Activated naive CD4-positive, alpha-beta T cell treated with anti-CD3 and anti-CD28 coated beads, Interleukin-2, amount 10 ng/mL, durations not matched to agents 7 days and 5 days (primary cell): ENCODE data around the gene SCLY.

Experiments
- CTCF ChIA-PET: fragments of 350-600 bp; sonication (Branson Sonifier 250); formaldehyde crosslinking; loops from one replicate; lab custom pipeline; 2021; ENCODE audit warnings: antibody characterized with exemption; lab: Charles Lee
- DNase-seq: peaks from one replicate; pipeline ENCODE4 v3.0.0-alpha.2; 2020
- H3K27ac Mint-ChIP-seq: one replicate; pipeline ENCODE4 v1.8.0; 2021; ENCODE audit warnings: mild to moderate bottlenecking, moderate library complexity, mixed read lengths
- H3K27me3 Mint-ChIP-seq: one replicate; pipeline ENCODE4 v1.8.0; 2021; ENCODE audit warnings: mild to moderate bottlenecking, mixed read lengths
- H3K36me3 Mint-ChIP-seq: one replicate; pipeline ENCODE4 v1.8.0; 2021; ENCODE audit warnings: mixed read lengths
- H3K4me1 Mint-ChIP-seq: one replicate; pipeline ENCODE4 v1.8.0; 2021; ENCODE audit warnings: mixed read lengths
- H3K4me3 Mint-ChIP-seq: one replicate; pipeline ENCODE4 v1.8.0; 2021; ENCODE audit warnings: mild to moderate bottlenecking, moderate library complexity, mixed read lengths
- H3K9me3 Mint-ChIP-seq: one replicate; pipeline ENCODE4 v1.8.0; 2021; ENCODE audit warnings: mixed read lengths

The SCLY gene

GRCh38 chr2:238130696-238131628 is 70.2 kb downstream of the SCLY start:
- Mint-ChIP-seq H3K27ac (no peak overlapping the region), H3K9me3 (no peaks in the 10 kb centered on the region), H3K36me3 (no peaks in the 10 kb centered on the region), H3K4me3 (no peak overlapping the region), H3K4me1 (no peaks in the 10 kb centered on the region), H3K27me3 (no peaks in the 10 kb centered on the region)
- DNase-seq = no peak
- CTCF ChIA-PET = interaction anchor here (0.8 to 1.1 kb wide), 2 partner anchors 22 to 1019 kb away, joined by 3 read pairs; no protein-coding TSS in a partner anchor

- no peaks in the 10 kb centered on the region for H3K4me1 Mint-ChIP-seq
- H3K27me3 Mint-ChIP-seq = no peaks in the 10 kb centered on the region
- H3K27ac Mint-ChIP-seq = no peak overlapping the region
- no peaks in the 10 kb centered on the region for H3K9me3 Mint-ChIP-seq
- CTCF ChIA-PET = interaction anchor here (0.8 kb wide), 1 partner anchor 1020 kb away, joined by 3 read pairs; no protein-coding TSS in a partner anchor
- no peak overlapping the region for H3K4me3 Mint-ChIP-seq
- H3K36me3 Mint-ChIP-seq = no peaks in the 10 kb centered on the region
- no peak for DNase-seq
These were observed 71.1 kb downstream of the SCLY start for GRCh38 chr2:238131761-238132462.

DNA sequence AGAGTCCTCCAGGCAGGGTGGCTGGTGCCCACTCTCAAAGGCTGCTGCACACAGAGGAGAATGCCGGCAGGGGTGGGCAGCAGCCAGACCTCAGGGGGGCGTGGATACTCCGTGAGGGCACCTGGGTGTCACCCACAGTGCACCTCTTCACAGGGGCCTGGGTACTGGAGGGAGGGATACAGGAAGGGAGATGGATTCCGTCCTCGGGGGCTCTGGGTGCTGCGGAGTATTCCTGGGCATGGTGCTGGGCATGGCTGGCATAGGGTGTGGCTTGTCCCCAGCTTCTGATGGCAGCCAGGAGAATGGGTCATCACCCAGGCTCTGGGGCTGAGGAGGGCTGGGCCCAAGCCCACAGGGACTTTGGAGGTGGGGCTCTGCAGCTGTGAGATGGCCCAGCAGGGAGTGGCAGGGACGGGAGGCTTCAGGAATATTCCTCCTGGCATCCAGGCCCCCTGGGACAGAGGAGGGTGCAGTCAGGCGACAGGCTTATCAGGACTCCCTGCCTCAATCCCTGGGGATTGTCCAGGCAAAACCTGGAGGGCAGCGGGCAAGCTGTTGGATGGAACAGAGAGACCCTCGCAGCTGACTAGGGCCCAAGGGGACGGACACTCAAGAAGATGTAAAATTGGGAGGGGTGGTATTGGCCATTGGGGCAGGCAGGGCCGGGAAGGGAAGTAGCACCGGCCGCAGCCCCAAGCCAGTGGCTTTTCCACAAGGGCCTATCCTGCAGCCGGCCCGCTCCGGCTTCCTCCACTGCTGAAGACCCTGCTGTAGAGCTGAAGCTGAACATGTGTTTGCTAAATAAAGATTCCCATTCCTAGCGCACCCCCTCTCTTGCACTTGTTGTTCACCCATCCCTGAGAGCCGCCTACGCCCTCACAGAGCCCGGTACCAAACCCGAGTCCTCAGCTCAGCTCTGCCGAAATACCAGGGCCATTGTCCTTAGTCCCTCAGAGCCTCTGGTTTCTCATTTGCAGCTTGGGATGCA is 72.0 kb downstream of the SCLY start:
- DNase-seq = no peak
- no peaks in the 10 kb centered on the region for H3K9me3 Mint-ChIP-seq
- H3K36me3 Mint-ChIP-seq = no peaks in the 10 kb centered on the region
- no peak overlapping the region for H3K27ac Mint-ChIP-seq
- no peaks in the 10 kb centered on the region for H3K4me1 Mint-ChIP-seq
- H3K27me3 Mint-ChIP-seq = no peaks in the 10 kb centered on the region
- CTCF ChIA-PET = interaction anchor here (2.8 kb wide), 1 partner anchor 165 kb away, joined by 8 read pairs; no protein-coding TSS in a partner anchor
- no peak overlapping the region for H3K4me3 Mint-ChIP-seq

- CTCF ChIA-PET = interaction anchor here (2.8 kb wide), 1 partner anchor 166 kb away, joined by 8 read pairs; no protein-coding TSS in a partner anchor
- no peak overlapping the region for H3K27ac Mint-ChIP-seq
- H3K36me3 Mint-ChIP-seq = no peaks in the 10 kb centered on the region
- no peaks in the 10 kb centered on the region for H3K9me3 Mint-ChIP-seq
- no peaks in the 10 kb centered on the region for H3K4me1 Mint-ChIP-seq
- DNase-seq = no peak
- no peak overlapping the region for H3K4me3 Mint-ChIP-seq
- no peaks in the 10 kb centered on the region for H3K27me3 Mint-ChIP-seq
These were observed 72.9 kb downstream of the SCLY start for GRCh38 chr2:238133499-238134392.

DNA sequence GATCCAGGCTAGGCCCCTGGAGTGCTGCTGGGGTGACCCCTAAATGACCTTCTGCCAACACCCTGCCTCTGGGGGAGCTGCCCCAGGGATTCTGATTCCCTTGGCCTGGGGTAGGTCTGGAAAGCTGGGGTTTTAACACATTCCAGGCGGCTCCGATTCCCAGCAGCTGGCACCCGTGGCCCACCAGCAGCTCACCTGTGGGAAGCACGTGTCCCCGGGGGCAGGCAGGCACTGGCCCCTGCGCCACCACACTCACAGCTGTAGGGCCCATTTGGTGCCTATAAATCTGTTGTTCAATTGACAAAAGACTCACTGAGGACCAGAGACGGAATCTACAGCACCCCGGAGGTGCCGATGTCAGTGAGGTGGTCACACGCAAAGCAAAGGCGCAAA is 73.6 kb downstream of the SCLY start:
- Mint-ChIP-seq H3K27ac (no peak overlapping the region), H3K4me3 (no peak overlapping the region), H3K36me3 (no peaks in the 10 kb centered on the region), H3K4me1 (no peaks in the 10 kb centered on the region), H3K27me3 (no peaks in the 10 kb centered on the region), H3K9me3 (no peaks in the 10 kb centered on the region)
- no peak for DNase-seq
- CTCF ChIA-PET = interaction anchor here (2.8 kb wide), 1 partner anchor 166 kb away, joined by 8 read pairs; no protein-coding TSS in a partner anchor

DNA sequence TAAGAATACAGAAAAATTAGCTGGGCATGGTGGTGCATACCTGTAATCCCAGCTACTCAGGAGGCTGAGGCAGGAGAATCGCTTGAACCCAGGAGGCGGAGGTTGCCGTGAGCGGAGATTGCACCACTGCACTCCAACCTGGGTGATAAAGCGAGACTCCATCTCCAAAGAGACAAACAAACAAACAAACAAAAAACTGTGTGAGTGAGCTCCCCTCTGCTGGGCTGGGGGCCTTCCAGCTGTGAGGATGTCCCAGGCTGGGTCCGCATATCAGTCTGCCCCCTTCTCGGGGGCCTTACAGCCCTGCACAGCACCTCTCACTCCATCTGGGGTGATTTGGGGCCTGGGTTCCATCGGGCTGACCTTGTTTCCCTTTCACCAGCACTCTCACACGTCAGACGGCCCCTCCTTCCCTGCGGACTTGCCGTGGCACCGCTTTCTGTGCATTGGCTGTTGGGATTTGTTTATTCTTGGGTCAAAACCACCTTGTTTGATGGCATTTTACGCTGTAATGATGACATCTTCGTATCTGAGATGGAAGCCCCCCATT is 74.9 kb downstream of the SCLY start:
- no peaks in the 10 kb centered on the region for H3K36me3 Mint-ChIP-seq
- CTCF ChIA-PET = interaction anchor here (2.8 kb wide), 1 partner anchor 167 kb away, joined by 8 read pairs; no protein-coding TSS in a partner anchor
- H3K9me3 Mint-ChIP-seq = no peaks in the 10 kb centered on the region
- no peaks in the 10 kb centered on the region for H3K27me3 Mint-ChIP-seq
- H3K4me1 Mint-ChIP-seq = no peaks in the 10 kb centered on the region
- no peak overlapping the region for H3K4me3 Mint-ChIP-seq
- H3K27ac Mint-ChIP-seq = no peak overlapping the region
- no peak for DNase-seq

GRCh38 chr2:238136820-238137537 is 76.2 kb downstream of the SCLY start:
- peaks cover 5% of the 10 kb centered on the region for H3K4me1 Mint-ChIP-seq
- H3K36me3 Mint-ChIP-seq = no peaks in the 10 kb centered on the region
- CTCF ChIA-PET = interaction anchor here (1.0 to 2.2 kb wide), 4 partner anchors 10 to 217 kb away, joined by 3 to 4 read pairs (median 3); no protein-coding TSS in a partner anchor
- H3K27ac Mint-ChIP-seq = no peak overlapping the region
- H3K27me3 Mint-ChIP-seq = no peaks in the 10 kb centered on the region
- DNase-seq = no peak
- H3K4me3 Mint-ChIP-seq = no peak overlapping the region
- no peaks in the 10 kb centered on the region for H3K9me3 Mint-ChIP-seq

DNA sequence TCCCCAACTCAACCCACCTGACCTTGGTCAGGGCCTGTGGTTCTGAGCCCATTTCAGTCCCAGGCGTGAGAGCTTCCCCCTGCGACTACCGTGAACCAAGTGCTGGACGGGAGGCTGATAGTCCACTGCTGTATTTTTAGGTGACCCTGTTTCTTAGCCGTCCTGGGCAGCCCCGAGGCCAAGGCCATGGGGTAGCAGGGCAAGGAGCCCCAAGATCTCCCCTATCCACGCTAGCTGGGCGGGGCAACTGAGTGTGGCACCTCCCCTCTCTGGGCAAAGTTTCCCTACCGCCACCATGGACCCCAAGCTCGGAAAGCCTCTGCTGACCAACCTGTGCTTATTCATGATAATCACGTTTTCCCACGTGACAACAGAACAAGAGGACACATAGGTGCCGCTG is 77.1 kb downstream of the SCLY start:
- CTCF ChIA-PET = interaction anchor here (1.0 to 2.2 kb wide), 4 partner anchors 11 to 218 kb away, joined by 3 to 4 read pairs (median 3); no protein-coding TSS in a partner anchor
- Mint-ChIP-seq H3K36me3 (no peaks in the 10 kb centered on the region), H3K4me1 (peaks cover 5% of the 10 kb centered on the region), H3K4me3 (no peak overlapping the region), H3K27ac (no peak overlapping the region), H3K9me3 (no peaks in the 10 kb centered on the region), H3K27me3 (no peaks in the 10 kb centered on the region)
- DNase-seq = no peak

DNA sequence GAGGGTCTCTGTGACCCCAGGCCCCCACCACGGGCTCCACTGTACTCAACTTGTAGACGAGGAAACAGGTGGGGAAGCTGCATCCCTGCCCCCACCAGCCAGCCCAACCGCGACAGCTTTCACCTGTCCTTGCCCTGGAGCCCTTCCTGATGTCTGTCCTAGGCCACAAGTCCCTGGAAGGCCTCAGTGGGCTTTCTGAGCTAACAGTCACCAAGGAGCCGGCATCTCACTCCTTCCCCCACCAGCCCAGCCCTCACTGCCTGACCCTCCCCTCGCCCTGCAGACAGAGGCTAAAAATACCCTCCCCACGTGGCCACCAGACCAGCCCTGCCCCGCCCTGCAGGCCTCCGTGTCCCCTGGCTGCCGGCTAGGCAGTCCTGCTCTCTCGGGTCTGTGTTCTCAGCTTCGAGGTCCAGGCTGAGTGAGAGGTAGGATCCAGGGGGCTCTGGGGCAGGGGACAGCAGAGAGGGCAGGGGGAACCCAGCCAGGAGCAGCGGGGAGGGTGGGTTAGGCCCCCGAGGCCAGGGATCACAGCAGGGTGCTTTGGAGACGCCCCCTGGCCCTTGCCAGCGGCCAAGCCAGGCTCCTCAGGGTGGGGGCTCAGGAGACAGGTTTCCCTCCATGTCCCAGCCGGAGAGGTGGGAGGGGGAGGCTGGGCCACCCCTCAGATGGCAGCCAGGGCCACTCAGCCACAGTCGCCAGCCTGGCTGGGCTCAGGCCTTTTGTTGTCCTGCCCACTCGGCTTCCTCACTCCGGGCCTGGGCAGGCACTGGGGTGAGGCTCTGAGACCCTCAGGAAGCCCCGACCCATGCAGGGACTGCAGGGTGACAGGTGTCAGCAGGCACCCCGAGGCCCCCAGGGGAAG is 77.8 kb downstream of the SCLY start, which contains the start of gene KLHL30:
Gene KLHL30, plus strand, starts transcription at position 338 of the 865 bp plus-strand sequence. CDS start 2,087 bp downstream, outside the sequence.
- H3K27ac Mint-ChIP-seq = no peak within 1 kb of the TSS
- H3K36me3 Mint-ChIP-seq = no peaks in the 10 kb centered on the region
- no peak within 1 kb of the TSS for H3K4me3 Mint-ChIP-seq
- DNase-seq = no peak
- no peaks in the 10 kb centered on the region for H3K9me3 Mint-ChIP-seq
- peaks cover 5% of the 10 kb centered on the region for H3K4me1 Mint-ChIP-seq
- CTCF ChIA-PET = interaction anchor here (0.7 to 2.3 kb wide), 8 partner anchors 11 to 280 kb away, joined by 3 to 7 read pairs (median 4); no protein-coding TSS in a partner anchor
- no peaks in the 10 kb centered on the region for H3K27me3 Mint-ChIP-seq

DNA sequence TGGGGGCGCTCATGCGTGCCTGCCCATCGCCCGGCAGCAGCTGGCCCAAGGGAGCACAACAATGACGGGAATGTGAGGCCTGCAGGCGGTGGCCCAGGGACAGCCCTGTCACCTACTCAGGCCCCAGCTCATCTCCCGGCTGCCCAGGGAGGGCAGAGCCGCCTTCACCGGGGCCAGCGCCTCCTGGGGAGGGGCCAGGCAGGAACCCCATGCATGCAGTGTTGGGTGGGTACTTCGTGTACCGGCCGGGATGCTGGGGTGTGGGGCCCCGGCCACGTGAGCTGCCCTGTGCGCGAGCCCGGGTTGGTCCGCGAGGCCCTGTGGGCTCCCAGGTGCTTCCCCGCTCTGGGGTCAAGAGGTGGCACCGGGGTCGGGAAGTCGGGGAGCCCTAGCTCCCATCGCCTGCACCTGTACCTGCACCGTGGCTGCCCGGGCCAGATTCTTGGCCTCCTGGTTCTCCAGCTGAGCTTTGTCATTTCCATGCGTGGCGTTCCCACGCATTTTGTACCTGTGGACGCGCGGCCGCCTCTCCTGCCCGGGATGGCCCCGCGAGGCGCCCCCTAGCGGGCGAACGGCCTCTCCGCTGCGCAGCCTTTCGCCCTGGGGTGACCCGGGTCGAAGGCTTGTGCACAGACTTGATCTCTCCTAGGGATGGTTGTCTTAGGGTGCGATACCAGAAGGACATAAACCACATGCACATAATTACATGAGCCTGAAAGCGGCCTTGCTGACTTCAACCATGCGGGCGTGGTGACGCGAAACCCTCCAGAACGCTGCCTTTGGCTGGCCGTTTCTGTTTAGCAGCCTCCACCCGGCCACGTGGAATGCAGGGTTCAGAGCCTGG is 78.6 kb downstream of the SCLY start:
- Mint-ChIP-seq H3K27me3 (no peaks in the 10 kb centered on the region), H3K9me3 (no peaks in the 10 kb centered on the region), H3K4me1 (peaks cover 5% of the 10 kb centered on the region), H3K27ac (no peak overlapping the region), H3K4me3 (no peak overlapping the region), H3K36me3 (no peaks in the 10 kb centered on the region)
- peak; percentile 50 for DNase-seq
- CTCF ChIA-PET = interaction anchor here (0.7 to 2.3 kb wide), 7 partner anchors 12 to 281 kb away, joined by 3 to 7 read pairs (median 4); no protein-coding TSS in a partner anchor
